ENCODE measurements around the gene SLC35E4.

The SLC35E4 gene

GRCh38 chr22:30649430-30650007, 13.9 kb downstream of the SLC35E4 start:
- in situ Hi-C loops (cut with HindIII; ENCODE audit: low sequenced_read_pairs): no loop called here
- no peak for DNase-seq (ENCODE audit: low read depth)
- TF ChIP-seq CTCF (IDR thresholded peaks at IDR 0.05; ENCODE audit: low read depth, low read length, missing control alignments): no peak
- no peak overlapping the region for H3K4me3 ChIP-seq (ENCODE audit: low read depth, low read length)

- H3K4me3 ChIP-seq (ENCODE audit: low read depth, low read length): no peak overlapping the region
- no peak for DNase-seq (ENCODE audit: low read depth)
- no peak for TF ChIP-seq CTCF (IDR thresholded peaks at IDR 0.05; ENCODE audit: low read depth, low read length, missing control alignments)
- in situ Hi-C loops (cut with HindIII; ENCODE audit: low sequenced_read_pairs): no loop called here
Observed at GRCh38 chr22:30650508-30651116, 15.0 kb downstream of the SLC35E4 start.

- TF ChIP-seq CTCF (IDR thresholded peaks at IDR 0.05; ENCODE audit: low read depth, low read length, missing control alignments): no peak
- no peak for DNase-seq (ENCODE audit: low read depth)
- H3K4me3 ChIP-seq (ENCODE audit: low read depth, low read length): no peak overlapping the region
- in situ Hi-C loops (cut with HindIII; ENCODE audit: low sequenced_read_pairs): no loop called here
Observed at GRCh38 chr22:30652852-30653251, 17.3 kb downstream of the SLC35E4 start.

GRCh38 chr22:30654361-30654760, 18.8 kb downstream of the SLC35E4 start:
- in situ Hi-C loops (cut with HindIII; ENCODE audit: low sequenced_read_pairs): no loop called here
- no peak for TF ChIP-seq CTCF (IDR thresholded peaks at IDR 0.05; ENCODE audit: low read depth, low read length, missing control alignments)
- no peak for DNase-seq (ENCODE audit: low read depth)
- no peak overlapping the region for H3K4me3 ChIP-seq (ENCODE audit: low read depth, low read length)

GRCh38 chr22:30655532-30655931, 20.0 kb downstream of the SLC35E4 start:
- in situ Hi-C loops (cut with HindIII; ENCODE audit: low sequenced_read_pairs): no loop called here
- TF ChIP-seq CTCF (IDR thresholded peaks at IDR 0.05; ENCODE audit: low read depth, low read length, missing control alignments): no peak
- DNase-seq (ENCODE audit: low read depth): no peak
- no peak overlapping the region for H3K4me3 ChIP-seq (ENCODE audit: low read depth, low read length)

- no peak for TF ChIP-seq CTCF (IDR thresholded peaks at IDR 0.05; ENCODE audit: low read depth, low read length, missing control alignments)
Observed at GRCh38 chr22:30662040-30662439, 26.5 kb downstream of the SLC35E4 start.

More at GRCh38 chr22:30662040-30662439, 26.5 kb downstream of the SLC35E4 start:
- no peak for DNase-seq (ENCODE audit: low read depth)
- H3K4me3 ChIP-seq (ENCODE audit: low read depth, low read length): no peak overlapping the region
- in situ Hi-C loops (cut with HindIII; ENCODE audit: low sequenced_read_pairs): no loop called here
